Stimulated activated CD8-positive, alpha-beta memory T cell treated with anti-CD3 and anti-CD28 coated beads, Interleukin-7, amount 100 ng/mL, for 4 hours (primary cell): ENCODE results near the gene STON1.
"Not testable (repeated sequence)": the region's sequence is repeated elsewhere in the genome, so short reads cannot be mapped to it uniquely, and the experiment has no call there.

ENCODE experiments used
- DNase-seq, 2 donors: peaks; one replicate each; pipeline ENCODE4 v3.0.0-alpha.2; 2020; ENCODE audit warnings: low read depth in 2 of 2

STON1 gene

GRCh38 chr2:48569433-48569832, 39.5 kb downstream of the STON1 start:
- DNase-seq = no peak

GRCh38 chr2:48572816-48573215, 42.9 kb downstream of the STON1 start:
- DNase-seq = no peak

GRCh38 chr2:48574353-48575287, 44.7 kb downstream of the STON1 start:
- DNase-seq = no peak

GRCh38 chr2:48578313-48578712, 48.4 kb downstream of the STON1 start:
- no peak for DNase-seq

- DNase-seq = no peak
Measured at GRCh38 chr2:48583961-48584360, 54.0 kb downstream of the STON1 start.

- no peak for DNase-seq
Measured at GRCh38 chr2:48584551-48584950, 54.6 kb downstream of the STON1 start.

- no peak for DNase-seq
Measured at GRCh38 chr2:48586433-48586832, 56.5 kb downstream of the STON1 start.

- DNase-seq = no peak
Measured at GRCh38 chr2:48587560-48587959, 57.6 kb downstream of the STON1 start.

GRCh38 chr2:48587961-48588360, 58.0 kb downstream of the STON1 start:
- DNase-seq = no peak

- no peak for DNase-seq
Measured at GRCh38 chr2:48588745-48589144, 58.8 kb downstream of the STON1 start.

GRCh38 chr2:48589170-48589767, 59.3 kb downstream of the STON1 start:
- no peak for DNase-seq

- no peak for DNase-seq
Measured at GRCh38 chr2:48590017-48590416, 60.1 kb downstream of the STON1 start.

GRCh38 chr2:48592067-48592466, 62.1 kb downstream of the STON1 start:
- no peak for DNase-seq

GRCh38 chr2:48596751-48597150, 66.8 kb downstream of the STON1 start:
- DNase-seq = not testable (repeated sequence)

GRCh38 chr2:48597492-48597891, 67.5 kb downstream of the STON1 start:
- no peak for DNase-seq

GRCh38 chr2:48600204-48600813, 70.4 kb downstream of the STON1 start:
- no peak for DNase-seq

GRCh38 chr2:48600917-48601316, 71.0 kb downstream of the STON1 start:
- DNase-seq = no peak

GRCh38 chr2:48601349-48601748, 71.4 kb downstream of the STON1 start:
- DNase-seq = no peak

GRCh38 chr2:48605482-48606175, 75.7 kb downstream of the STON1 start:
- no peak for DNase-seq

- no peak for DNase-seq
Measured at GRCh38 chr2:48607307-48608014, 77.5 kb downstream of the STON1 start.

- DNase-seq = no peak
Measured at GRCh38 chr2:48613211-48613610, 83.3 kb downstream of the STON1 start.

GRCh38 chr2:48614581-48614980, 84.6 kb downstream of the STON1 start:
- DNase-seq = not testable (repeated sequence)
